Stimulated activated naive CD8-positive, alpha-beta T cell treated with anti-CD3 and anti-CD28 coated beads, Interleukin-15, Interleukin-2, amounts not matched to agents 100 ng/mL and 50 ng/mL, for 24 hours (primary cell): Measurements from ENCODE around the gene METAP2.
A peak's percentile ranks its signal among the peaks of the same experiment; 100 is the strongest.
"Not testable (repeated sequence)": the region's sequence is repeated elsewhere in the genome, so short reads cannot be mapped to it uniquely, and the experiment has no call there.

Experiments used
- H3K27ac Mint-ChIP-seq: one replicate; pipeline ENCODE4 v1.8.0; 2021; ENCODE audit warnings: mild to moderate bottlenecking, mixed read lengths
- H3K27me3 Mint-ChIP-seq: one replicate; pipeline ENCODE4 v1.8.0; 2021; ENCODE audit warnings: mixed read lengths
- H3K36me3 Mint-ChIP-seq: one replicate; pipeline ENCODE4 v1.8.0; 2021; ENCODE audit warnings: low read depth, mixed read lengths
- H3K4me1 Mint-ChIP-seq: one replicate; pipeline ENCODE4 v1.8.0; 2021; ENCODE audit warnings: low read depth, mixed read lengths
- H3K4me3 Mint-ChIP-seq: one replicate; pipeline ENCODE4 v1.8.0; 2021; ENCODE audit warnings: mild to moderate bottlenecking, mixed read lengths
- H3K9me3 Mint-ChIP-seq: one replicate; pipeline ENCODE4 v1.8.0; 2021; ENCODE audit warnings: mixed read lengths

The METAP2 gene

DNA sequence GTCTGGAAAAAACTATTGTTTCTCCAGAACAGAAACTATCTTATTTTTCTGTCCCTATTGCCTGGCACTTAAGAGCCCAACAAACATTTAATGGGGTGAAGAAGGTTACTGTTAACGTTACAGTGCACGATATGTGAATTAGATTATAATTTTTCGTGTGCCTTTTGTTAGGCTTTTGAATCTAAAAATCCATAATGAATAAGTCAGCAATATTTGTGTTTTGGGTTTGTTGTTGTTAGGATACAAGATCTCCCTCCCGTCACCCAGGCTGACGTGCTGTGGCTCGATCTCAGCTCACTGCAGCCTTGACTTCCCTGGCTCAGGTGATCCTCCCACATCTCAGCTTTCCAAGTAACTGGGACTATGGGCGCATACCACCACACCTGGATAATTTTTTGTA, 7.9 kb downstream of the METAP2 start:
- no peak overlapping the region for H3K27ac Mint-ChIP-seq
- no peaks in the 10 kb centered on the region for H3K27me3 Mint-ChIP-seq
- no peak overlapping the region for H3K4me3 Mint-ChIP-seq
- H3K4me1 Mint-ChIP-seq: peaks cover 44% of the 10 kb centered on the region
- H3K36me3 Mint-ChIP-seq: peaks cover 80% of the 10 kb centered on the region
- no peaks in the 10 kb centered on the region for H3K9me3 Mint-ChIP-seq

GRCh38 chr12:95482564-95482963, 8.6 kb downstream of the METAP2 start:
- H3K4me3 Mint-ChIP-seq, H3K27me3 Mint-ChIP-seq, H3K9me3 Mint-ChIP-seq, H3K27ac Mint-ChIP-seq: not testable (repeated sequence)
- Mint-ChIP-seq H3K4me1 (peaks cover 39% of the 10 kb centered on the region), H3K36me3 (peaks cover 81% of the 10 kb centered on the region)

GRCh38 chr12:95484524-95484923, 10.6 kb downstream of the METAP2 start:
- H3K27me3 Mint-ChIP-seq: no peaks in the 10 kb centered on the region
- no peak overlapping the region for H3K4me3 Mint-ChIP-seq
- no peaks in the 10 kb centered on the region for H3K9me3 Mint-ChIP-seq
- peaks cover 74% of the 10 kb centered on the region for H3K36me3 Mint-ChIP-seq
- no peak overlapping the region for H3K27ac Mint-ChIP-seq
- peaks cover 19% of the 10 kb centered on the region for H3K4me1 Mint-ChIP-seq

DNA sequence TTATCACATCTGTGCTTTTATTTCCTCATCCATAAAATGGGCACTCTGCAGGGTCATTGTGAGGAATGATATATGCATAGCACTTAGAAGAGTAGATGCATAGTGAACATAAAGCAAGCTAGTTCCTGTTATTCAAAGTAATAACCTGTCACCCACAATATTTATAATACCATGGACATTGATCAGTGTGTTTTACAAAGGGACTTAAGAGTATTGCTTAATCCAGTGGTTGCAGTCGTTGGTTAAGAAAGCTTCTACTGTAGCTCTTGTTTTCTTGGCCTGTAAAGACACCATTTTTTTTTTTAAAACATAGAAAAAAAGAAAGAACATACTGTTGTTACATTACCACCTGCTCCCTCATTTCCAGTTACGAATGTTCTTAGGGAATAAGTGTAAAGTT, 13.1 kb downstream of the METAP2 start:
- H3K9me3 Mint-ChIP-seq: no peaks in the 10 kb centered on the region
- H3K4me3 Mint-ChIP-seq: no peak overlapping the region
- H3K27me3 Mint-ChIP-seq: no peaks in the 10 kb centered on the region
- H3K36me3 Mint-ChIP-seq: peaks cover 70% of the 10 kb centered on the region
- H3K4me1 Mint-ChIP-seq: no peaks in the 10 kb centered on the region
- H3K27ac Mint-ChIP-seq: no peak overlapping the region

DNA sequence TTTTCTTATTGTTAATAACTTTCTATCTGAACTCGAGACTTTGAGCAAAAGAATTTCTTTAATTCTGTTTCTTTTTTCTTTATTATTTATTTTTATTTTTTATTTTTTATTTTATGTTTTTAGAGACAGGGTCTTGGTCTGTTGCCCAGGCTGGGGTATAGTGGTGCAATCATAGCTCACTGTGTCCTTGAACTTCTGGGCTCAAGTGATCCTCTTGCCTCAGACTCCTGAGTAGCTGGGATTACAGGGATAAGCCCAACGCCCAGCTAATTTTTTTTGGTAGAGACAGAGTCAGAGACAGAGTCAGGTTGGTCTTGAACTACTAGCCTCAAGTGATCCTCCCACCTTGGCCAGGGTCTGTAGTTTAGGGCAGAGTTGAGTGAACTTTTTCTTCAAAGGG, 18.5 kb downstream of the METAP2 start:
- Mint-ChIP-seq H3K4me1 (no peaks in the 10 kb centered on the region), H3K27me3 (no peaks in the 10 kb centered on the region), H3K4me3 (no peak overlapping the region), H3K36me3 (peaks cover 67% of the 10 kb centered on the region), H3K9me3 (no peaks in the 10 kb centered on the region), H3K27ac (no peak overlapping the region)

DNA sequence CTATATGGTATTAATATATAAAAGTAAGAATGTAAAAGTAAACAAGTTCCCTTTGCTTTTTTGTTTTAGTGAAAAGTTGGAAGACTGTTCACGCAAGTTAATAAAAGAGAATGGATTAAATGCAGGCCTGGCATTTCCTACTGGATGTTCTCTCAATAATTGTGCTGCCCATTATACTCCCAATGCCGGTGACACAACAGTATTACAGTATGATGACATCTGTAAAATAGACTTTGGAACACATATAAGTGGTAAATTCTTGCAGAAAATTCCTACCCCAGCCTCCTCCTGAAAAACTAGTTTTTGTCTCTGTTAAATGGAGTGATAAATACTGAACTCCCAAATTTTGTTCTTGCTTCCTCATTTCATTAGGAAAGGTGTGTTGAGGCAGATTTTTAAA, 20.9 kb downstream of the METAP2 start:
- Mint-ChIP-seq H3K4me1 (peaks cover 10% of the 10 kb centered on the region), H3K36me3 (peaks cover 73% of the 10 kb centered on the region), H3K27me3 (no peaks in the 10 kb centered on the region), H3K9me3 (no peaks in the 10 kb centered on the region), H3K4me3 (no peak overlapping the region), H3K27ac (no peak overlapping the region)

GRCh38 chr12:95495433-95495832, 21.5 kb downstream of the METAP2 start:
- H3K9me3 Mint-ChIP-seq: no peaks in the 10 kb centered on the region
- H3K27me3 Mint-ChIP-seq: no peaks in the 10 kb centered on the region
- H3K4me3 Mint-ChIP-seq: no peak overlapping the region
- H3K36me3 Mint-ChIP-seq: peaks cover 73% of the 10 kb centered on the region
- H3K27ac Mint-ChIP-seq: no peak overlapping the region
- peaks cover 10% of the 10 kb centered on the region for H3K4me1 Mint-ChIP-seq

DNA sequence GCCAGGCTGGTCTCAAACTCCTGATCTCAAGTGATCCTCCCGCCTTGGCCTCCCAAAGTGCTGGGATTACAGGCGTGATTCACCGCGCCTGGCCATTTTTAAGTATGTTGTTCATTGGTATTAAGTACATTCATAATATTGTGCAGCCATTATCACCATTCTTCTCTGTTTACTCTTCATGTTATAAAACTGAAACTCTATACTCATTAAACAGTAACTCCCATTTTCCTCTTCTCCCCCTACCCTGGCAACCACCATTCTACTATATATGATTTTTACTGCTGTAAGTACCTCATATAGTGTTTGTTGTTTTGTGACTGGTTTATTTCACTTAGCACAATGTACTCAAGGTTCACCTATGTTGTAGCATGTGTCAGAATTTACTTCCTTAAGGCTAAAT, 23.1 kb downstream of the METAP2 start:
- H3K36me3 Mint-ChIP-seq: peaks cover 70% of the 10 kb centered on the region
- H3K4me3 Mint-ChIP-seq: no peak overlapping the region
- H3K9me3 Mint-ChIP-seq: no peaks in the 10 kb centered on the region
- no peaks in the 10 kb centered on the region for H3K27me3 Mint-ChIP-seq
- no peak overlapping the region for H3K27ac Mint-ChIP-seq
- peaks cover 10% of the 10 kb centered on the region for H3K4me1 Mint-ChIP-seq

- Mint-ChIP-seq H3K36me3 (peaks cover 82% of the 10 kb centered on the region), H3K9me3 (no peaks in the 10 kb centered on the region), H3K4me3 (no peak overlapping the region), H3K4me1 (peaks cover 10% of the 10 kb centered on the region), H3K27me3 (no peaks in the 10 kb centered on the region), H3K27ac (no peak overlapping the region)
Measured at GRCh38 chr12:95498968-95499367, 25.0 kb downstream of the METAP2 start.

GRCh38 chr12:95499772-95500171, 25.8 kb downstream of the METAP2 start:
- Mint-ChIP-seq H3K36me3 (peaks cover 82% of the 10 kb centered on the region), H3K4me3 (no peak overlapping the region), H3K27me3 (no peaks in the 10 kb centered on the region), H3K4me1 (peaks cover 10% of the 10 kb centered on the region), H3K27ac (peak overlapping the region; percentile 38), H3K9me3 (no peaks in the 10 kb centered on the region)

- Mint-ChIP-seq H3K4me3 (no peak overlapping the region), H3K27ac (no peak overlapping the region), H3K36me3 (peaks cover 73% of the 10 kb centered on the region), H3K9me3 (no peaks in the 10 kb centered on the region), H3K27me3 (no peaks in the 10 kb centered on the region), H3K4me1 (peaks cover 7% of the 10 kb centered on the region)
Measured at GRCh38 chr12:95504140-95504539, 30.2 kb downstream of the METAP2 start.

- peaks cover 71% of the 10 kb centered on the region for H3K36me3 Mint-ChIP-seq
- H3K27ac Mint-ChIP-seq: peak overlapping the region; percentile 67
Measured at GRCh38 chr12:95505039-95505438, 31.1 kb downstream of the METAP2 start.

DNA sequence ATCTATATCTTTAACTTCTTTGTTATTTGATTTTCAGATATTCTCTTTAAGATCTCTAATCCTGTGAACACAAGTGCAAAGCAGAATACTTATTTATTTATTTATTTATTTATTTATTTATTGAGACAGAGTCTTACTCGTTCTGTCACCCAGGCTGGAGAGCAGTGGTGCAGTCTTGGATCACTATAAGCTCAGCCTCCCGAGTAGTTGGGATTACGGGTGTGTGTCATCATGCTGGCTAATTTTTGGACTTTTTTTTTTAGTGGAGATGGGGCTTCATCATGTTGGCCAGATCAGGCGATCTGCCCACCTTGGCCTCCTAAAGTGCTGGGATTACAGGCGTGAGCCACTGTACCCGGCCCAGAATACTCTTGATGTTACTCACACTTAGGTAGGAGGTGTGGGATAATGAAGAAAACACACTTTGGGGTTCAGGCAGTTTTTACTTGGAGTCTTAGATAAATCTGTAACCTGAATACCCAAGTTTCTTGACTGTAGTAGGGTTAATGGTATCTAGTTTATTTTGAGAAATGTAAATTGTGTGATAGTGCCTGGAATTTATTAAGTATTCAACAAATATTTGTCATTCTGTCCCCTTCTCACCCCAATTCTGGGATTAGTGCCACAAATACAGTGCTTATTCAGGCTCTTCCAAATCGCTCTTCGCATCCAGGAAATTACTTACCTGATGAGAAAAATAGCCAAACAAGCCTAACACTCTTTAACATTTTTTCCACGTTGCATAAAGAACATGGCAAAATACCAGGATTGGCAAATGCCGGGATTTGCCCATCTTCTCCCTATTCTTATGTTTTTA, 33.0 kb downstream of the METAP2 start:
- Mint-ChIP-seq H3K9me3 (no peaks in the 10 kb centered on the region), H3K27me3 (no peaks in the 10 kb centered on the region), H3K4me1 (no peaks in the 10 kb centered on the region), H3K4me3 (no peak overlapping the region), H3K36me3 (peaks cover 77% of the 10 kb centered on the region), H3K27ac (no peak overlapping the region)

More at GRCh38 chr12:95505039-95505438, 31.1 kb downstream of the METAP2 start:
- Mint-ChIP-seq H3K4me1 (no peaks in the 10 kb centered on the region), H3K9me3 (no peaks in the 10 kb centered on the region), H3K27me3 (no peaks in the 10 kb centered on the region), H3K4me3 (no peak overlapping the region)

DNA sequence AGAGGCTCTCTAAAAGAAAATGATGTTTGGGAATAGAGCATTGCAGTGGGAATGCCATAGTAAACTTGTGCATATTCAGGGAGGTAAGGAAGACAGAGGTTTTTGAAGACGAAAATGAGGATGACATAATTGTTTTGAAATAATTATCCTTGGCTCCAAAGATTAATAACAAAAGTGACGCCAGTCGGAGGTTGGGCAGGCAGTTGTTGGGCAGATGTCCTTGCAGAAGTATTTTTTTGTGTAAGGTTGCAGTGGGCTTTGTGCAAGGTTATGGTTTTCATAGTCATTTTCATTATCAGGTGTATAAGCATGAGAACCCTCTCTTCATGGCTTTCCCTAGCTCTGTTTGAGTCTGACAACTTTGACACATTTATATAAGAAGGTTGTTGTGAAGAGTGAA, 35.3 kb downstream of the METAP2 start:
- Mint-ChIP-seq H3K4me1 (no peaks in the 10 kb centered on the region), H3K36me3 (peaks cover 81% of the 10 kb centered on the region), H3K27ac (no peak overlapping the region), H3K27me3 (no peaks in the 10 kb centered on the region), H3K4me3 (no peak overlapping the region), H3K9me3 (no peaks in the 10 kb centered on the region)

DNA sequence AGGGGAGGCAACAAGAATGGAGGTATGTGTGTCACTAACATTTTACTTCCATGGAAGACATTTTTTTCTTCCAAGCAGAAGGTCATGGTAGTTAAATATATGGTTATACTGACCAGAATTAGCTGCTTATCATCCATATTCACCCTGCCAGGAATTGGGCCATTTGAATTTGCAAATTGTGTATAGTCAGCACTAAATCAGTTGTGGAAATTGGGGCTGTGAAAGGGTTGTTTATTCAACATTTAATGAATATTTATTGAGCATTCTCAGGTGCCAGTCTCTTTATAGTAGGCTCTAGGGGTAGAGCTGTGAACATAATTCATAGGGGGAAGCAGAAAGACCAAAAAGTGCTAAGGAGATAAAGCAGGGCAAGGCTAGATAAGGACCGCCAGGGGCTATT, 38.0 kb downstream of the METAP2 start:
- no peaks in the 10 kb centered on the region for H3K27me3 Mint-ChIP-seq
- H3K36me3 Mint-ChIP-seq: peaks cover 85% of the 10 kb centered on the region
- H3K9me3 Mint-ChIP-seq: no peaks in the 10 kb centered on the region
- no peak overlapping the region for H3K27ac Mint-ChIP-seq
- H3K4me1 Mint-ChIP-seq: no peaks in the 10 kb centered on the region
- H3K4me3 Mint-ChIP-seq: no peak overlapping the region

DNA sequence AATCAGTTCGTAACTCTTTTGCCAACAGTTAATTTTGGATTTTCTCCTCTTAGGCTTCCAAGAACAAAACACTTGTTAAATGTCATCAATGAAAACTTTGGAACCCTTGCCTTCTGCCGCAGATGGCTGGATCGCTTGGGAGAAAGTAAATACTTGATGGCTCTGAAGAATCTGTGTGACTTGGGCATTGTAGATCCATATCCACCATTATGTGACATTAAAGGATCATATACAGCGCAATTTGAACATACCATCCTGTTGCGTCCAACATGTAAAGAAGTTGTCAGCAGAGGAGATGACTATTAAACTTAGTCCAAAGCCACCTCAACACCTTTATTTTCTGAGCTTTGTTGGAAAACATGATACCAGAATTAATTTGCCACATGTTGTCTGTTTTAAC, 39.6 kb downstream of the METAP2 start:
- H3K27me3 Mint-ChIP-seq: no peaks in the 10 kb centered on the region
- peaks cover 78% of the 10 kb centered on the region for H3K36me3 Mint-ChIP-seq
- no peak overlapping the region for H3K4me3 Mint-ChIP-seq
- H3K9me3 Mint-ChIP-seq: no peaks in the 10 kb centered on the region
- no peaks in the 10 kb centered on the region for H3K4me1 Mint-ChIP-seq
- H3K27ac Mint-ChIP-seq: no peak overlapping the region
